GM19395 (cell line): ENCODE results near the gene TRIM56.
A peak's percentile ranks its signal among the peaks of the same experiment; 100 is the strongest.
"Not testable (repeated sequence)": the region's sequence is repeated elsewhere in the genome, so short reads cannot be mapped to it uniquely, and the experiment has no call there.

Experiments used
- ATAC-seq: cut with Tn5 transposase; IDR thresholded peaks from one replicate; pipeline ENCODE4 v1.9.1; 2021; ENCODE audit warnings: mild to moderate bottlenecking, moderate library complexity; ENCODE audit not compliant: unreplicated experiment

TRIM56 gene

DNA sequence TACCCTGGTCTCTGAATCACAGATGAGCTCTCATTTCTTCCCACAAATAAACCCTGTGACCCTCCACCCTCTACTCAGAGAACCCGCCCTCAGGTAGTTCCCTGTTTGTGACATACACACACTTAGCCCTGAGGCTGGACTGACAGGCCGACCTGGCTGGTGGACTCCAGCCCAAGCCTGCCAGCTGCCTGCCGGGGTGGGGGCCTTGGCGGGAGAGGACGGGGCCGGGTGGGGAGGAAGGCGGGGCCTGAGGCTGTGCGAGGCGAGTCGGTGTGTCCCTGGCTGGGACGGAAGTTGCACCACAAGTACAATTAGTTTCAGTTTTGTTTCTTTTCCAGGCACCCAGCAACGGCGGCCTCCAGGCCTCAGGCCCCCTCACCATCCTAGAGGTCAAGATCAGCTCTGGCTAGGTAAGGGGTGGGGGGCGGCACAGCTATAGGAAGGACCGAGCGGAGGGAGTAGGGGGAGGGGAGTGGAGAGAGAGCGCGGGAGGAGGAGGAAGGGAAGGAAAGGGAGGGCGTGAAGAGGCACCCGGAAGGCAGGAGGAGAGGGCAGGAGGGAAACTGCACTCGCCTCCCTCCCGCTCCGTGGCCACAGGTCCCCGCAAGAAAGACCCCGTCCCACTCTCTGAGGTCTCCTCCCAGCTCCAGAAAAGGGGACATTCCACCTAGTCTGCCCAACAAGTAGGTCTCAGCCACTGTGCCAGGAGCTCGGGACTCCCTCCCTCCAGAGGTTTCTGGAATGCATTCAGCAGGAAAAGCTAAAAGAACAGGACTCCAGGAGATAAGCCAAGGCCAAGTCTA is at the start of gene TRIM56:
TRIM56 (plus strand) TSS at position 320 of the 803 bp plus-strand sequence. CDS start 1,832 bp downstream, outside the sequence.
- ATAC-seq: peak; percentile 88

DNA sequence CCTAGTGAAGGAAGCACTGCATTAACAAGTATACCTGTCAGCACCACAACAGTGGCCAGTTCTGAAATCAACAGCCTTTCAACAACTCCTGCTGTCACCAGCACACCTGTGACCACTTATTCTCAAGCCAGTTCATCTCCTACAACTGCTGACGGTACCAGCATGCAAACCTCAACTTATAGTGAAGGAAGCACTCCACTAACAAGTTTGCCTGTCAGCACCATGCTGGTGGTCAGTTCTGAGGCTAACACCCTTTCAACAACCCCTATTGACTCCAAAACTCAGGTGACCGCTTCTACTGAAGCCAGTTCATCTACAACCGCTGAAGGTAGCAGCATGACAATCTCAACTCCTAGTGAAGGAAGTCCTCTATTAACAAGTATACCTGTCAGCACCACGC is 49.3 kb upstream of the TRIM56 start:
- no peak for ATAC-seq

- ATAC-seq: not testable (repeated sequence)
These were observed 44.0 kb upstream of the TRIM56 start for GRCh38 chr7:101041283-101041682.

- ATAC-seq: no peak
These were observed 26.9 kb upstream of the TRIM56 start for GRCh38 chr7:101058355-101058754.

- no peak for ATAC-seq
These were observed 25.7 kb upstream of the TRIM56 start for GRCh38 chr7:101059620-101059942.

GRCh38 chr7:101060992-101061391 is 24.3 kb upstream of the TRIM56 start:
- ATAC-seq: no peak

DNA sequence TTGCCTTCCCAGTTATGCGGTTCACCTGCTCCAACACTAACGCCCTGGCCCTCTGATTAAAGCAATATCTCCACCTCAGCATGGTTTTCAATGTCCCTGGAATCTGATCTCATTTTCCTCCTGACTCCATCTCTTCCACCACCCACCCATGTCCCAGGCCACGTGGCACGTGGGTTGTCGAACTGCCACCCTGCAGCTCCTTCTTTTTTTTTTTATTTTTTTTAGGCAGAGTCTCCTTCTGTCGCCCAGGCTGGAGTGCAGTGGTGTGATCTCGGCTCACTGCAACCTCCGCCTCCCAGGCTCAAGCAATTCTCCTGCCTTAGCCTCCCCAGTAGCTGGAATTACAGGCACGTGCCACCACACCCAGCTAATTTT is 21.1 kb upstream of the TRIM56 start:
- not testable (repeated sequence) for ATAC-seq

- ATAC-seq: not testable (repeated sequence)
These were observed 20.1 kb upstream of the TRIM56 start for GRCh38 chr7:101065162-101065561.

DNA sequence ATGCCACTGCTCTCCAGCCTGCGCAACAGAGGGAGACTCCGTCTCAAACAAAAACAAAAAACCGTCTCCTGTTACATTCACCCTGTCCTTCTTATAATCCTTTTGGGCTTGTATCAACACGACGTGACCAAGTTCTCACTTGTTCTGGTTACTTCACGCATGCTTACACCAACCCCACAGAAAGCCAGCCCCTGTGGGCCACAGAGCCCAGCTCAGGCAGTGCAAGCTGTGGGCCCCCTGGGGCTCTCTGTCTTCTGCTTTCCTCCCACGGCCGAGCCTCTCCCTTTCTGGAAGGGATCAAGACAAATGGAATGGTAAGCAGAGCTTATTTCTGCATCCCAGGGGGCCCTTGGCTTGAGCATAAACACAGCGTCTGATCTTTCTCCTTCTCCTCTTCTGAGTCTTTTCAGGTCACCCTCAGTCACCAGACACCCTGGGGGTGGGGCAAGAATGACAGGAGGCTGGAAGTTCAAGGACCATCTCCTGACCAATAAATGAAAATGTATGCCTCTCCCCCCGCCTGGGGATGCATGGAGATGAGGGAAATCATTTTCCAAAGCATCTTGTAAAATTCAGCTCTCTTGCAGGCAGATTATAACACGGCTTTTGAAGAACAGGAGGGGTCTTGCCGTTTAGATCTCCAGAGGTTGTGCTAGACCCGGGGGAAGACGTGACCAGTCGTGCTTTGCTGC is 19.0 kb upstream of the TRIM56 start:
- ATAC-seq: no peak

DNA sequence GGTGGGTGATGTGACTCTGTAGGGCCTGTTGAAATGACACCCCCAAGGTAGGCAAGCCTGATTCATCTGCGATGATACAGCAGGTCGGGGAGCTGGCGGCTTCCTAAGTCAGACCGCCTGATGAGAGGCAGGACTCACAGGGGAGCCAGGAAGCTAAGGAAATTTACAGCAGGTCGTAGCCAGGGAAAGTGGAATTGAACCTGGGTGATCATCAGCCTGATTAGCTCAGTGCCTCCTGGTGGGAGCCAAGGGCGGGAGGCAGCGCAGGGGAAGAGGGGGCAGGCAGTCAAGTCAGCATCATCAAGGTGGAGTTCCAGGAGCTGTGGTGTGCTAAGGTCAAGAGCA is 18.5 kb upstream of the TRIM56 start:
- no peak for ATAC-seq

DNA sequence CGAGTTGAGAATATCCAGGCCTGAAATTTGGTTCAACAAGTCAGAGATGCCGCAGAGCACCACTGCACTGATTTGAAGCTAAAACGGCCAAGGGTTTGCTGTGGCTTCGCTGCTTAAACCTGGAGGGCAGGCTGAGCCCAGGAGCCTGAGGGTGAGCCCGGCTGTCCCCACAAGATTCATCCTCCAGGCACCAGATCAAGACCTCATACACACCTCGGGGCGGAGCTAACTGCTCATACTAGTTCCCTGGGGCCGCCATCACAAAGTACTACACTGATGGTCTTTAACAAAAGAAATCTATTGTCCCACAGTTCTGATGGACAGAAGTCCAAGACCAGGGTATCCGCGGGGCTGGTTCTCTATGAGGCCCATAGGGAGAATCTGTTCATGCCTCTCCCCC is 16.9 kb upstream of the TRIM56 start:
- ATAC-seq: no peak

DNA sequence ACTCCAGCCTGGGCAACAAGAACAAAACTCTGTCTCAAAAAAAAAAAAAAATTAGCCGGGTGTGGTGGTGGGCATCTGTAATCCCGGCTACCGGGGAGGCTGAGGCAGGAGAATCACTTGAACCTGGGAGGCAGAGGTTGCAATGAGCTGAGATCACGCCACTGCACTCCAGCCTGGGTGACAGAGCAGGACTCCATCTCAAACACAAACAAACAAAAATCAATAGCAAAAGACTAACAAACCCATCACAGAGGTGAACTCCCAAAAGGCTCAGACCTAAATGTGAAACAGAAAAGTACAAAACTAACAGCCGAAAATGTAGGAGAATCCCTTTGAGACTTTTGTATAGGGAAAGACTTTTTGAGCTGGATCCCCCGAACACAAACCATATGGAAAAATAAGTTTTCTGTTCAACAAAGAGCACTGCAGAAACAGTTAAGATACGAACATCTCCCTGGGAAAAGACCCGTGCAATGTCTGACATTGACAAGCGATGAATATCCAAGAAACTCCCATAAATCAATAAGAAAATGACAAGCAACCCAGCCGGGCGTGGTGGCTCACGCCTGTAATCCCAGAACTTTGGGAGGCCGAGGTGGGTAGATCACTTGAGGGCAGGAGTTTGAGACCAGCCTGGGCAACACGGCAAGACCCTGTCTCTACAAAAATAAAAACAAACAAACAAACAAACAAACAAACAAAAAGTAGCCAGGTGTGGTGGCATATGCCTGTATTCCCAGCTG is 13.7 kb upstream of the TRIM56 start:
- not testable (repeated sequence) for ATAC-seq

DNA sequence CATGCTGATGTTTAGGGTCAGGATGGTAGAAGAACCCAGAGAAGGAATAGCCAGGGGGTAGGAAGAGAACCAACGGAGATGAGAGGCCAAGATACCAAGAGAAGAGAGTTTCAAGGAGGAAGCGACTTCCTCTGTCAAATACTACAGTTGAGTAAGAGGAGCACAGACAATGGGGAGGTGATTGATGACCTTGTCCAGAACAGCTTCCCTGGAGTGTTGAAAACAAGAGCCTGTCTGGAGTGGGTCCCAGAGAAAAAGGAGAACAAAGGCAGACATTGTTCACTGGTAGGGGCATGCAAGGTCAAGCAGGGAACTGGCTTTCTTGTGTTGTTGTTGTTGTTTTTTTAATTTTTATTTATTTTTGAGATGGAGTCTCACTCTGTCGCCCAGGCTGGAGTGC is 9.6 kb upstream of the TRIM56 start:
- no peak for ATAC-seq

DNA sequence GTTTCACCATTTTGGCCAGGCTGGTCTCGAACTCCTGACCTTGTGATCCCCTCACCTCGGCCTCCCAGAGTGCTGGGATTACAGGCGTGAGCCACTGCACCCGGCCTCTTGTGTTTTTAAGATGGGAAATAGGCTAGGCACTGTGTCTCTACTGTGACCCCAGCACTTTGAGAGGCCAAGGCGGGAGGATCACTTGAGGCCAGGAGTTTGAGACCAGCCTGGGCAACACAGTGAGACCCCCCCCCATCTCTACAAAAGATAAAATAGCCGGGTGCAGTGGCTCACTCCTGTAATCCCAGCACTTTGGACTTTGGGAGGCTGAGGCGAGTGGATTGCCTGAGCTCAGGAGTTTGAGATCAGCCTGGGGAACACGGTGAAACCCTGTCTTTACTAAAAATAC is 9.1 kb upstream of the TRIM56 start:
- not testable (repeated sequence) for ATAC-seq

DNA sequence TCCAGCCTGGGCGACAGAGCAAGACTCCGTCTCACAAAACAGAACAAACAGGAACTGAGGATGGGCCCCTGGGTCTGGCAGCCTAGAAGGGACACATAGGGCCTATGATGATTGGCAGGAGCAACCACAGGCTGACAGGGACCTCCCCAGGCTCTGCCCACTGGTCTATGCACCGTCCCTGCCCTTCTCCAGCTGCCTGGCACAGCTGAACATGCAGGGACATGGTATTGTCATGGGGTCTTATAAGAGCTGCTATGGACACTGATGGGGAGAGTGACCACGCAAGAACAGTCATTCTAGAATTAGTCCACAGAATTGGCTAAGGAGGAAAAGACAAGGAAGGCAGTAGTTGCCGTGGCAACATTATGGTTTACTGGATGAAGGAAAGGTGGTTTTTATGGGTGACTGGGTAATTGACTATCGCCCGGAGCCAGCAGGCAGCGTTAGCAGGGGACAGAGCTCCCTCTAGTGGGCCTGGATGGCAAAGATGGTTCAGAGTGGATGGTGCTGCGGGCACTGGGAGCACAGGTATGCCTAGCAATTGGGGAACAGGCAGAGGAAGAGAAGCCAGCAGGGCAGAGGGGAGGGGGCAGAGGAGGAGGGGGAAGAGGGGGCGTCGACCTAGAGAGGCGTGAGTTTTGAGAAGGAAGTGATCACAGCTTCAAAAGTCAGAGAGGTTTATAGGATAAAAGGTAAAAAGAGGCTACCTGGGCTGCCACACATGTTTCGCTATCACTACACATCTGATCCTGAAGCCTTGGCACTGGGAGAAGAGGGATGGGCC is 7.8 kb upstream of the TRIM56 start:
- ATAC-seq: peak; percentile 85

GRCh38 chr7:101081432-101081831 is 3.8 kb upstream of the TRIM56 start:
- ATAC-seq: no peak

GRCh38 chr7:101084865-101085161 is 468 bp upstream of the TRIM56 start:
- ATAC-seq: no peak

- ATAC-seq: no peak
These were observed 2.2 kb downstream of the TRIM56 start for GRCh38 chr7:101087334-101088068.

- ATAC-seq: no peak
These were observed 2.8 kb downstream of the TRIM56 start for GRCh38 chr7:101088069-101088425.

- no peak for ATAC-seq
These were observed 3.7 kb downstream of the TRIM56 start for GRCh38 chr7:101088858-101089529.
